ENCODE measurements around the gene ELMO1.
"Not testable (repeated sequence)": the region's sequence is repeated elsewhere in the genome, so short reads cannot be mapped to it uniquely, and the experiment has no call there.

The ELMO1 gene

GRCh38 chr7:37162106-37162505 is 286.6 kb downstream of the ELMO1 start:
- no peak for DNase-seq

- no peak for DNase-seq
Observed at GRCh38 chr7:37160656-37161055, 288.0 kb downstream of the ELMO1 start.

GRCh38 chr7:37153376-37153775 is 295.3 kb downstream of the ELMO1 start:
- no peak for DNase-seq

- no peak for DNase-seq
Observed at GRCh38 chr7:37151741-37152413, 296.8 kb downstream of the ELMO1 start.

- no peak for DNase-seq
Observed at GRCh38 chr7:37150856-37151255, 297.8 kb downstream of the ELMO1 start.

GRCh38 chr7:37150180-37150579 is 298.5 kb downstream of the ELMO1 start:
- no peak for DNase-seq

- DNase-seq = no peak
Observed at GRCh38 chr7:37149773-37150124, 298.9 kb downstream of the ELMO1 start.

- DNase-seq = no peak
Observed at GRCh38 chr7:37149051-37149772, 299.5 kb downstream of the ELMO1 start.

GRCh38 chr7:37145682-37146081 is 303.0 kb downstream of the ELMO1 start:
- no peak for DNase-seq

GRCh38 chr7:37144423-37144822 is 304.2 kb downstream of the ELMO1 start:
- no peak for DNase-seq

GRCh38 chr7:37142958-37143357 is 305.7 kb downstream of the ELMO1 start:
- peak; percentile 16 for DNase-seq

- no peak for DNase-seq
Observed at GRCh38 chr7:37141742-37142141, 306.9 kb downstream of the ELMO1 start.

GRCh38 chr7:37133902-37134301 is 314.8 kb downstream of the ELMO1 start:
- DNase-seq = not testable (repeated sequence)

- no peak for DNase-seq
Observed at GRCh38 chr7:37131855-37132254, 316.8 kb downstream of the ELMO1 start.

GRCh38 chr7:37129035-37129425 is 319.6 kb downstream of the ELMO1 start:
- no peak for DNase-seq

- no peak for DNase-seq
Observed at GRCh38 chr7:37128327-37129034, 320.2 kb downstream of the ELMO1 start.

GRCh38 chr7:37119296-37119860 is 329.3 kb downstream of the ELMO1 start:
- DNase-seq = no peak

GRCh38 chr7:37118004-37118403 is 330.7 kb downstream of the ELMO1 start:
- DNase-seq = no peak

GRCh38 chr7:37117292-37117691 is 331.4 kb downstream of the ELMO1 start:
- no peak for DNase-seq

- DNase-seq = no peak
Observed at GRCh38 chr7:37116093-37116701, 332.5 kb downstream of the ELMO1 start.

GRCh38 chr7:37113661-37114355 is 334.9 kb downstream of the ELMO1 start:
- no peak for DNase-seq

GRCh38 chr7:37112876-37113275 is 335.8 kb downstream of the ELMO1 start:
- no peak for DNase-seq

- DNase-seq = no peak
Observed at GRCh38 chr7:37112218-37112617, 336.4 kb downstream of the ELMO1 start.
